Skeletal muscle cell (primary cell): ENCODE data around the gene ARL4C.

Experiments
- DNase-seq: peaks from one replicate; pipeline ENCODE4 v3.0.0-alpha.2; 2010; ENCODE audit warnings: low read depth
- H3K4me3 ChIP-seq: 2 replicates; pipeline ENCODE4 v1.5.1; 2011; ENCODE audit warnings: low read depth, mild to moderate bottlenecking, control low read depth, low read length, moderate library complexity

The ARL4C gene

GRCh38 chr2:234502285-234502918 is 5.5 kb upstream of the ARL4C start:
- peak; percentile 64 for DNase-seq
- H3K4me3 ChIP-seq: no peak overlapping the region

- DNase-seq: no peak
- no peak overlapping the region for H3K4me3 ChIP-seq
These were observed 3.6 kb upstream of the ARL4C start for GRCh38 chr2:234500394-234501006.

GRCh38 chr2:234497594-234498235 is 834 bp upstream of the ARL4C start:
- DNase-seq: no peak
- peak overlapping the region; percentile 43 for H3K4me3 ChIP-seq

- H3K4me3 ChIP-seq: peak overlapping the region; percentile 58
- no peak for DNase-seq
These were observed 636 bp downstream of the ARL4C start for GRCh38 chr2:234496055-234496834.

GRCh38 chr2:234495251-234496054 is 1.4 kb downstream of the ARL4C start:
- peak overlapping the region; percentile 58 for H3K4me3 ChIP-seq
- no peak for DNase-seq

- DNase-seq: no peak
- H3K4me3 ChIP-seq: peak overlapping the region; percentile 58
These were observed 2.3 kb downstream of the ARL4C start for GRCh38 chr2:234494361-234495250.

GRCh38 chr2:234493796-234494195 is 3.1 kb downstream of the ARL4C start:
- peak overlapping the region; percentile 58 for H3K4me3 ChIP-seq
- DNase-seq: no peak

- DNase-seq: no peak
- H3K4me3 ChIP-seq: no peak overlapping the region
These were observed 4.0 kb downstream of the ARL4C start for GRCh38 chr2:234492717-234493485.

- no peak overlapping the region for H3K4me3 ChIP-seq
- DNase-seq: no peak
These were observed 5.0 kb downstream of the ARL4C start for GRCh38 chr2:234491897-234492296.

GRCh38 chr2:234491281-234491680 is 5.6 kb downstream of the ARL4C start:
- H3K4me3 ChIP-seq: no peak overlapping the region
- DNase-seq: no peak

- no peak for DNase-seq
- no peak overlapping the region for H3K4me3 ChIP-seq
These were observed 6.4 kb downstream of the ARL4C start for GRCh38 chr2:234490271-234491091.

- no peak overlapping the region for H3K4me3 ChIP-seq
- no peak for DNase-seq
These were observed 7.9 kb downstream of the ARL4C start for GRCh38 chr2:234488913-234489451.

- H3K4me3 ChIP-seq: no peak overlapping the region
These were observed 8.4 kb downstream of the ARL4C start for GRCh38 chr2:234488486-234488885.

GRCh38 chr2:234487356-234487755 is 9.5 kb downstream of the ARL4C start:
- no peak for DNase-seq
- H3K4me3 ChIP-seq: no peak overlapping the region

More at GRCh38 chr2:234488486-234488885, 8.4 kb downstream of the ARL4C start:
- DNase-seq: no peak

- DNase-seq: no peak
- no peak overlapping the region for H3K4me3 ChIP-seq
These were observed 13.2 kb downstream of the ARL4C start for GRCh38 chr2:234483568-234484251.

GRCh38 chr2:234481301-234481700 is 15.6 kb downstream of the ARL4C start:
- DNase-seq: no peak
- no peak overlapping the region for H3K4me3 ChIP-seq
